IPS-NIHi7 (cell line): ENCODE results near the gene HMCN1.
A peak's percentile ranks its signal among the peaks of the same experiment; 100 is the strongest.

Experiments used
- DNase-seq: peaks from one replicate; pipeline ENCODE4 v3.0.0; 2012; ENCODE audit warnings: mixed read lengths; ENCODE audit errors: extremely low spot score

Gene HMCN1

DNA sequence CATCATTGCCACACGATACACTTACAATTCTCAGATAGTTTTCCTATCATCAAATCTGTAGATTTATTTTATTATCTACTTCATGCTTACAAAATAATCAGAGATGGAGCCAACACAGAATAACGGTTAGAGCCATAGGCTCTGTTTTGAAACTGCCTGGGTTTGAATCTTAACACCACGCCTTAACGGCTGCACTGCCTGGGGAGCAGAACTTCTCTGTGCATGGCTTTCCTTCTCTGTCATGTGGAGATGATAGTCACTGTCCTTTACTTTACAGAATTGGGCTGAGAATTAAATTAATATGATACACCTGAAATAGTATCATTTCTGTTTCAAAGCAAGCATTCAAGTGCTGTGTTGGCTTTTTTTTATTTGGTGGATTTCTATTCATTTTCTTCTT lies 177.8 kb downstream of the HMCN1 start:
- DNase-seq: peak; percentile 13

GRCh38 chr1:185912504-185912903 lies 178.3 kb downstream of the HMCN1 start:
- DNase-seq: peak; percentile 41

- DNase-seq: no peak
These were observed 179.9 kb downstream of the HMCN1 start for GRCh38 chr1:185914089-185914488.

DNA sequence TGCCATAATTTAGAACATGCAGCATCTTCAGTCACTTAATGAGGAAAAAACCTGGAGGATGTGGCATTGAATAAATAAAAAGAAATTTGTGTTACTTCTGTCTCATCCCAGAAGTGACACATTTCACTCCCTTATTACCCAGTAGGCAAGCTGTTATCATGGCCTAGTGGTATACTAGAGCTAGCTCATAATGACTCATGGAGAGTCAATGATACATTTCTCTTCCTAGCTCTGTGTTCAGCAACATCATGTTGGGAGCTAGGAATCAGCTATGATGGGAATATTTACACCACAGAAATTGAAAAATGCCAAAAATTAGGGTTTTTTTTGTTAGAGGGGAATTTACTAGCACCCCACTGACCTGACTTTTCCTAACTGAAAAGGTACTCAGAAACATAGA lies 182.7 kb downstream of the HMCN1 start:
- DNase-seq: no peak

- peak; percentile 65 for DNase-seq
These were observed 183.5 kb downstream of the HMCN1 start for GRCh38 chr1:185917646-185918045.

DNA sequence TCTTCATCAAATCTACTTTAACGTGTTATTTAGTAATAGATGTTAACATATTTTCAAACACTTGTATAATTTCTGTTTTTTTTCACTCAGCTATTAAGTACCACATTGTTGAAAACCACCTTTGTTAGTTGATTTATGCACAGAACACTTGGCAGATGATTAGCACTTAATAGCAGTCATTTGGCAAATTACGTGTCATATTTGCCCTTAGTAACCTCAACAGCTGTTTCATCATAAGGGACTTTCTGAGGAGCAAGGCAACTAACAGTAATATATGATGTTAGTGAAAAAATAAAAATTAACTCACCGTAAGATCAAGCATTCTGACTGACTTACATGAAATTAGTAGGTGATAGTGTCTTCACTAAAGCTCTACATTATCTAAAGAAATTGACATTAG lies 186.4 kb downstream of the HMCN1 start:
- no peak for DNase-seq

DNA sequence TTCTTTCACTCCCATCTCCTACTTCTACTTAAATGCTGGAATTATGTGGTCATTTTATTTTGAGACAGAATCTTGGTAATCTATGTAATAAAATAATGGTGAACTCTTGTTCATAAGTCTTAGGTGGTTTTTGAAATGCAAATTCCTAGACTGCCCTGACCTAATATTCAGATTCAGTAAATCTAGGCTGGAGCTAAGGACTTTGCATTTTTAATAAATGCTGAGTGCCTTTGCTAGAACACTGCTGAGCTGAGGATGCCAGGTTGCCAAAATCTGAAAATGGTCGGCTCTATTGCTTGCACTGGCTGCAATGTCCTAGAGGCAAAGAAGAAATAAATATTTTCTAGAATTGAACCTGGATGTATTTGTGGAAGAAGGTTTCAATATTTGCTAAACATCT lies 187.4 kb downstream of the HMCN1 start:
- DNase-seq: no peak

DNA sequence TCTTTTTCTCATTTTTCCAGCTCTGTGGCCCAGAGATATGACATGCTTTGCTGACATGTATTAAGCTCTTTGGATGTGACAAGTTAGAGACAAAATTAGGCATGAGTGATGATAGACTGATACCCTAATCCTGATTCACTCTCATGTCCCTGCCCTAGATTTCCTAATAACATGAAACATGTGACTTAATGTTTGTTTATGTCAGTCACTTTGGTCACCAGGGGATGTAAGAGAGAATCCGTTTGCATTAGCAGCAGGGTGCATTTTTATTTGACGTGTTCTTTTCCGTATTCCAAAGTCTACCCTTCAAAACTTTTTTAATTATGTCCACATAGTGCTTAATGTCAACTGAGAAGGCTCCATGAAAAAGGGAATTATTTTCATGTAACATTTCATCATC lies 192.4 kb downstream of the HMCN1 start:
- DNase-seq: no peak

DNA sequence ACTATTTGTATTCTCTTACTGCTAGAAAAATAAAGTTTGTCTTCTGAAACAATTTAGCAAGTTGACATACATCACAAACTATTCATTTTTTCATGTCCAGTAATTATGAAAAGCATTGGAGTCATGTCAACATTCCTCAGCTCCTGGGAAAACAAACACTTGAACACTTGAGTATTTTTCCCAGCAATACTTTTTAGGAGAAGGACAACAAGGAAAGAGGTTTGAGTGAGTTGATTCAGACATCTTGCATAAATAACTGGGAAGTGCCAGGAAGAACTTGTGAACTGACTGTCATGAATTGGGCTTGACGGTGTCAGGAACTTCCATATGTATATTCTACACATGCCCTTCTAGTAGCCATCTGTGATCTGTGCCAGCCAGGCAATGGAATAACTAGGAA lies 195.6 kb downstream of the HMCN1 start:
- no peak for DNase-seq

GRCh38 chr1:185931438-185931837 lies 197.2 kb downstream of the HMCN1 start:
- DNase-seq: no peak

DNA sequence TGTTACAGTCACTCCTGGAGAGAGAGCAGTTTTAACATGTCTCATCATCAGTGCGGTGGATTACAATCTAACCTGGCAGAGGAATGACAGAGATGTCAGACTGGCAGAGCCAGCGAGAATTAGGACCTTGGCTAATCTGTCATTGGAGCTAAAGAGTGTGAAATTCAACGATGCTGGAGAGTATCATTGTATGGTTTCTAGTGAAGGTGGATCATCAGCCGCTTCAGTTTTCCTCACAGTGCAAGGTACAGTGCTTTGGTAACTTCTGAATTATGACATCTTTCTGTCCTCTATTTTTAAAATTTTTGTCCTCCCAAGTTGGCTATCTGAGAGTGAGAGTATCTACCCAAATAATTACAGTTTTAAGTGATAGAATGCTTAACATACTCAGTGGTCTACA lies 199.4 kb downstream of the HMCN1 start:
- DNase-seq: no peak

DNA sequence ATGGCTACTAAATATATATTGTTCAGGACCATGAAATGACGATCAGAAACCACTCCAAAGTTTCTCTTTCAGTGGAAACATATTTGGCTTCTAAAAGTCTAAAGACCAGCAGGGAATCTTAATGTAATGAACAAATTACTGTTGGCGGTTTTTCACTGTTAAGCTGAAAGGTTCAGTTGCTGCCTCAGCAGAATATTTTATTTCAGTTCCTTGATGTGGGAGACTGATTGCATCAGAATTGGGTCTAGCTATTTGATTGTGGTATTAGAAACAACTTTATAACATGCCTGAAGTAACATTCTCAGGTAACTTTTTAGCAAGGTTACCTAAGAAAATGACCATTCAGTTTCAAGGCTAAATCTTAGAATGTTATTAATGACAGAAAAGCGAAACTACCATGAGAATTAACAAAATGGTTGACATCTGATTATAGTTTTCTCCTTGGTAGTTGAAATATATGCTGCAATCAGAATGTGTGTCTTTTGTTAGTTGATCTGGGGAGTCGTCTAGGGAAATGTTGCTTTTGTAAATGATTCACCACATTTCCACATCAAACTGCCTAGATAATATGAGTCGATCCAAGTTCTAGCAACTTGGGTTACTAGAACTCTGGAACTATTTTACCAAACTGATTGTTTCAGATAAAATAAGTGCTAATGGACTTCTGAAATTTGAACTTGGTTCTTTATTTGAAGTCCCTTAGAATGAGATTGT lies 200.4 kb downstream of the HMCN1 start:
- DNase-seq: no peak

GRCh38 chr1:185935360-185935759 lies 201.2 kb downstream of the HMCN1 start:
- no peak for DNase-seq

DNA sequence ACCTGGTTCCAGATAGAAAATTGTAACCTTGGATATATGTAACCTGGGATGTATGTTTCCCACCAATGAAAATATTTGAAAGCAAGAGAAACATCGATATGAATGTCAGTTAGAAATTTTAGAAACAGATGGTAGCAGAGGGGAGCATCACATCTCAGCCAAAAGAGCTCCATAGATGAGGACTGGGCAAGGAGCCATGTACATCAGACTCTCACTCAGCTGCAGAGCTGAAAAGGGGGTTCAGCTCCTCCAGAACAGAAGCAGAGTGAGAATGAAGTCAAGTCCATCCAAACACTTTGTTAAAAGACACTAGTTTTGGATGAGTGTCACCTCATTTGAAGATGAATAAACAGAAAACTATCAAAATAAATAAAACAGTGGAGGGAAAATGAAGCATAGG lies 202.4 kb downstream of the HMCN1 start:
- no peak for DNase-seq

DNA sequence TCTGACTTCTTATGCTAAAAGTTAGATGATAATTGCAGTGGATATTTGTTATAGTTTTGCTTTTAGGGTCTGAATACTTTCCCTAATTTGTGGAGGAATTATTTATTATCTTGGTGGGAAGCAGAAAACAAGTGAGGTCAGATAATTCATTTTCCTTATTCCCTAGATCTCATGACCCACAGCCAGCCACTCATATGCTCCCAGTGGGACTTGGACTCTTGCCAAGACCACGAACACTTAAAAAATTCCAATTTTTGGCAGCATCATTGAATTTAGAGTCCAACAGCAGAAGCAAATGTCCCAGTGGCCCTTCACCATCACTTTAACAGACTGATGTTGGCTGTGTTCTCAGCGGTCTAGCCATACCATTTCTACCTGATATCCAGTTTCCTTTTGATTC lies 204.2 kb downstream of the HMCN1 start:
- no peak for DNase-seq

GRCh38 chr1:185939142-185939541 lies 205.0 kb downstream of the HMCN1 start:
- no peak for DNase-seq

GRCh38 chr1:185942961-185943360 lies 208.8 kb downstream of the HMCN1 start:
- DNase-seq: no peak

GRCh38 chr1:185956881-185957280 lies 222.7 kb downstream of the HMCN1 start:
- no peak for DNase-seq

DNA sequence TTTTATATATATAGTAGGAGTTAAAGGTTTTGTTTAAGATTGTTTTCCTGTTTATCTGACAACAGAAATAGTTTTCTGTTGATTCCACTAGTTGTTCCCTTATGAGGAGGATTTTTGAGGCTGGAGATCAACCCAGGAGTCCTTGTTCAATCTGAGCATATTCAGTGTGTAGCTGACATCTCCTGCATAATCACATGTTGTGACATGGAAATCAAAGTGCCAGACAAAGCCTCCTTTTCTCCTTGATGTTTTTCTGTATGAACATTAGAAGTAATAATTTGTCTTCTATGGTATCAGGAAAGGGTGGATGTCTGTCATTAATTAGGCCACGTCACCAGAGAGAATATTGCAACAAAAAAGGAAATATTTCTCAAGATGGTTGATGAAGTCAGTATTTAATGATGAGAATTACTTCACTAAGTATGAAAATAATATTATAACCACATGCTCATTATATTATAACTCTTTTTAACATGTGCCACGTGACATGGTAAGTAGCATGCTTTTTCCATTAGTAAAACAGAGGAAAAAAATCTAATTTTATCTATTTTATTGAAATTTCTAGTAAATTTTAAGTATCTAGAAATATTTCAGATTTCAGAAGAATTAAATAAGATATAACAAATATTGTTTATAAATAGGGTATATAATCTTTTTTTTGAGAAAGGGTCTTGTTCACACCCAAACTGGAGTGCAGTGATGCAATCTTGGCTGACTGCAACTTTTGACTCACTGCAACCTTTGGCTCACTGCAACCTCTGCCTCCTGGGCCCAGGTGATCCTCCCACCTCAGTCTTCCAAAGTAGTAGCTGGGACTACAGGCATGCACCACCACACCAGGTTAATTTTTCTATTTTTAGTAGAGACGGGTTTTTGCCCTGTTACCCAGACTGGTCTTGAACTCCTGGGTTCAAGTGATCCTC lies 223.5 kb downstream of the HMCN1 start:
- DNase-seq: no peak

DNA sequence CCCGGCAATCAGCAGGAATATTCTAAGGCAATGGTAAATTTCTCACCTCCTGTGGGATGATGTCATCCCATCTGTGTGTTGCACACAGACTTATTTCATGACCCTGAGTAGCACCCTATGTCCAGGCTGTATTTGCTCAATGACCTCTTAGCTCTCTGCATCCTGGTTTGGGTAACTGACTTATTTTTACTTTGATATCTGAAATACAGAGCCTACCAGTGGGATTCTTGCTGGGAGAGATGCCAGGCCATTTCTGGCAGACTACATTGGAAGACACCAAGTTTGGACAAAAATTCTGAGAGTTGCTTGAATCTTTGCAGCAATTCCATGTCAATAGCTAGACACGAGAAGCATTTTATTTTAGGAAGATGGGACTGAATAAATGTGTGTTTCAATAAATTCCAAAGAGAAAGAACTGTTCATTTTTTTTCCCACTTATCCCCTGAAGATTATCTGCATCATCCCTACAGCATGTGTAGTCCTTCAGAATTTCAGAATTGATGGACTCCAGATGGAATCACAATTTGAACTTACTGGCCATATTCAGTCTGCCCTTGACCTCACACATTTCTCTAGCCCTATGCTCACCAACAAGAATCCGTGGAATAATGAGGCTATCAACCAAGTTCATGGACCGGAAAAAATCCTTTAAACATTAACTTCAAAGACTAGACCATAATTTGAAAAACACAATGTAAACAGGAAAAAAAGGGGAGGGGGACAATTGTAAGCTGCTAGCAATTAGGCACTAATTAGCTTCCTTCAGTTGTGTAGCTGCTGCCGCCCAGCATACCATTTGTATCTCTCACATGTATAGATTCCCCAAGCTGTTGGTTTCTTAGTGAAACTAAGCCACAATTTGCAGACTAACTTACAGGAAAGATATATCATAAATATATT lies 226.5 kb downstream of the HMCN1 start:
- DNase-seq: no peak

DNA sequence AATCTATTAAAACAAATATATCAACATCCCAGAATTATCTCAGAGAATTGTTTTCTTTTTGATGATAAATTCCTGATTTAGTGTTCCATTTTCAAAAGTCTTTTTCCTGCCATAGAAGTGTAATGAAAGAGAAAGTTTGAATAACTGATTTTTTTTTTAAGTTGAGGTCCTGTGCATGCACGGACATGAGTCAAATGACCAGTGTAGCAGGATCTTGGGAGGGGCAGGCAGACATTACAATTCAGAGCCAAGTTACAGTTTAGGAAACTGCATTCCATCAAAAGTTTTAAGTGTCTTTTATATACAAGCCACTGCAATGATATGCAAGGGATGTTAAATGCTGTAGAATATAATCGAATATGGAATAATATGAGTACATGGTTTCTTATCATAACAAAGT lies 227.5 kb downstream of the HMCN1 start:
- DNase-seq: no peak

- no peak for DNase-seq
These were observed 230.8 kb downstream of the HMCN1 start for GRCh38 chr1:185964946-185965345.
